Activated CD4-positive, alpha-beta T cell treated with anti-CD3 and anti-CD28 coated beads for 1 hour (primary cell): ENCODE results near the gene TRAPPC2L.

Experiments used
- DNase-seq: peaks from one replicate; pipeline ENCODE4 v3.0.0-alpha.2; 2020

Gene TRAPPC2L

GRCh38 chr16:88839745-88840599 is 17.0 kb upstream of the TRAPPC2L start:
- DNase-seq: no peak

GRCh38 chr16:88840600-88841215 is 16.2 kb upstream of the TRAPPC2L start:
- DNase-seq: no peak

- no peak for DNase-seq
Observed at GRCh38 chr16:88841521-88842307, 15.2 kb upstream of the TRAPPC2L start.

GRCh38 chr16:88842308-88842756 is 14.6 kb upstream of the TRAPPC2L start:
- no peak for DNase-seq

- no peak for DNase-seq
Observed at GRCh38 chr16:88842806-88843205, 14.1 kb upstream of the TRAPPC2L start.

GRCh38 chr16:88843256-88843655 is 13.7 kb upstream of the TRAPPC2L start:
- no peak for DNase-seq

GRCh38 chr16:88844419-88845036 is 12.4 kb upstream of the TRAPPC2L start:
- no peak for DNase-seq

- no peak for DNase-seq
Observed at GRCh38 chr16:88846088-88846487, 10.8 kb upstream of the TRAPPC2L start.

GRCh38 chr16:88847654-88848053 is 9.3 kb upstream of the TRAPPC2L start:
- DNase-seq: no peak

GRCh38 chr16:88848557-88848956 is 8.4 kb upstream of the TRAPPC2L start:
- no peak for DNase-seq

- DNase-seq: no peak
Observed at GRCh38 chr16:88850531-88851199, 6.3 kb upstream of the TRAPPC2L start.

GRCh38 chr16:88851616-88852015 is 5.3 kb upstream of the TRAPPC2L start:
- DNase-seq: no peak

- DNase-seq: no peak
Observed at GRCh38 chr16:88853325-88853941, 3.5 kb upstream of the TRAPPC2L start.

GRCh38 chr16:88854306-88855111 is 2.4 kb upstream of the TRAPPC2L start:
- no peak for DNase-seq

GRCh38 chr16:88855176-88855575 is 1.8 kb upstream of the TRAPPC2L start:
- DNase-seq: no peak

- no peak for DNase-seq
Observed at GRCh38 chr16:88855736-88856121, 1.2 kb upstream of the TRAPPC2L start.

GRCh38 chr16:88856122-88856827 is 652 bp upstream of the TRAPPC2L start:
- DNase-seq: no peak

GRCh38 chr16:88857728-88858339 is 907 bp downstream of the TRAPPC2L start:
- peak; percentile 58 for DNase-seq

GRCh38 chr16:88859381-88860091 is 2.6 kb downstream of the TRAPPC2L start:
- no peak for DNase-seq
